BE2C (cell line): ENCODE results near the gene LRP5.

Source experiments
- DNase-seq: peaks from one replicate; pipeline ENCODE4 v3.0.0-alpha.2; 2020
- H3K27me3 ChIP-seq: fragments of 250-450 bp; sonication (Bioruptor Pico); 2 replicates; pipeline ENCODE4 v1.5.1; 2020; ENCODE audit warnings: mild to moderate bottlenecking
- H3K36me3 ChIP-seq: fragments of 250-450 bp; sonication (Bioruptor Pico); 2 replicates; pipeline ENCODE4 v1.5.1; 2020; ENCODE audit warnings: mild to moderate bottlenecking
- H3K4me1 ChIP-seq: fragments of 250-450 bp; sonication (Bioruptor Pico); 2 replicates; pipeline ENCODE4 v1.5.1; 2020
- H3K4me3 ChIP-seq: 2 replicates; pipeline ENCODE4 v1.5.1; 2011; ENCODE audit warnings: low read depth, low read length
- H3K9me3 ChIP-seq: fragments of 250-450 bp; sonication (Bioruptor Pico); 2 replicates; pipeline ENCODE4 v1.5.1; 2020
- CTCF ChIP-seq: IDR thresholded peaks from 2 replicates; pipeline ENCODE4 v1.5.1; 2012; ENCODE audit warnings: mild to moderate bottlenecking, low read depth, low read length

The LRP5 gene

GRCh38 chr11:68362801-68363379 lies 50.5 kb downstream of the LRP5 start:
- TF ChIP-seq CTCF = no peak
- Histone ChIP-seq H3K9me3 (peaks cover 4% of the 10 kb centered on the region; the same call in 1 of the 2 replicates), H3K4me1 (peaks cover 7% of the 10 kb centered on the region; the same call in 1 of the 2 replicates), H3K36me3 (peaks cover 37% of the 10 kb centered on the region), H3K27me3 (no peaks in the 10 kb centered on the region), H3K4me3 (no peak overlapping the region)
- no peak for DNase-seq

GRCh38 chr11:68363776-68364175 lies 51.4 kb downstream of the LRP5 start:
- Histone ChIP-seq H3K27me3 (no peaks in the 10 kb centered on the region), H3K36me3 (peaks cover 31% of the 10 kb centered on the region), H3K9me3 (peaks cover 4% of the 10 kb centered on the region; the same call in 1 of the 2 replicates), H3K4me3 (no peak overlapping the region), H3K4me1 (peaks cover 7% of the 10 kb centered on the region; the same call in 1 of the 2 replicates)
- no peak for DNase-seq
- TF ChIP-seq CTCF = no peak

GRCh38 chr11:68364581-68364980 lies 52.2 kb downstream of the LRP5 start:
- peaks cover 4% of the 10 kb centered on the region; the same call in 1 of the 2 replicates for H3K9me3 ChIP-seq
- no peak overlapping the region for H3K4me3 ChIP-seq
- DNase-seq = no peak
- H3K36me3 ChIP-seq = peaks cover 28% of the 10 kb centered on the region
- TF ChIP-seq CTCF = no peak
- peaks cover 9% of the 10 kb centered on the region for H3K4me1 ChIP-seq
- H3K27me3 ChIP-seq = no peaks in the 10 kb centered on the region

- H3K4me1 ChIP-seq = peaks cover 23% of the 10 kb centered on the region
- TF ChIP-seq CTCF = no peak
- H3K4me3 ChIP-seq = no peak overlapping the region
- DNase-seq = no peak
- H3K27me3 ChIP-seq = no peaks in the 10 kb centered on the region
- no peaks in the 10 kb centered on the region for H3K9me3 ChIP-seq
- peaks cover 20% of the 10 kb centered on the region for H3K36me3 ChIP-seq
Measured at GRCh38 chr11:68365943-68366435, 53.6 kb downstream of the LRP5 start.

- no peak overlapping the region for H3K4me3 ChIP-seq
- TF ChIP-seq CTCF = no peak
- peaks cover 20% of the 10 kb centered on the region for H3K36me3 ChIP-seq
- no peaks in the 10 kb centered on the region for H3K27me3 ChIP-seq
- no peaks in the 10 kb centered on the region for H3K9me3 ChIP-seq
- peaks cover 33% of the 10 kb centered on the region for H3K4me1 ChIP-seq
- no peak for DNase-seq
Measured at GRCh38 chr11:68367252-68367651, 54.9 kb downstream of the LRP5 start.

GRCh38 chr11:68369756-68370155 lies 57.4 kb downstream of the LRP5 start:
- Histone ChIP-seq H3K9me3 (no peaks in the 10 kb centered on the region), H3K4me3 (no peak overlapping the region; the same call in 1 of the 2 replicates), H3K27me3 (no peaks in the 10 kb centered on the region), H3K4me1 (peaks cover 45% of the 10 kb centered on the region), H3K36me3 (peaks cover 20% of the 10 kb centered on the region)
- no peak for TF ChIP-seq CTCF
- DNase-seq = no peak
